Endothelial cell of umbilical vein (primary cell): Measurements from ENCODE around the gene BTBD19. TPM values are rescaled to one million over a fixed set of nuclear protein-coding genes. Genes with fewer than 3 reads are reported as not detected.

Experiments
- BruUV-seq: library from RNA; stranded (reverse); fragments of 400-500 nt; replicated peaks from 2 replicates; lab custom pipeline; 2021; lab: Mats Ljungman, UMichigan
- CTCF ChIA-PET: fragments of 300-600, 350-600 bp; sonication (Branson Sonifier 250); formaldehyde crosslinking; loops from one replicate; lab custom pipeline; 2021; ENCODE audit warnings: antibody characterized with exemption, inconsistent platforms; lab: Charles Lee
- POLR2A ChIA-PET: fragments of 300-600, 350-600 bp; sonication (Branson Sonifier 250); formaldehyde crosslinking; loops from one replicate; lab custom pipeline; 2021; ENCODE audit warnings: antibody characterized with exemption, inconsistent platforms; lab: Charles Lee
- DNase-seq: peaks from one replicate; pipeline ENCODE4 v3.0.0-alpha.2; 2011; ENCODE audit warnings: low read depth, low spot score
- FAIRE-seq: peaks from 2 replicates; lab custom pipeline; 2011; peaks lifted over from hg19 to GRCh38; lab: Jason Lieb, UNC
- H2AFZ ChIP-seq: 2 replicates; pipeline ENCODE4 v1.6.0; 2012; ENCODE audit warnings: low read depth, low read length, control low read depth, inconsistent platforms
- H3K27ac ChIP-seq: 2 replicates; pipeline ENCODE4 v1.5.1; 2011; ENCODE audit warnings: low read depth, mild to moderate bottlenecking, control low read depth, low read length, moderate library complexity; ENCODE audit not compliant: insufficient read depth
- H3K27me3 ChIP-seq, 2 experiments: 2 replicates each; pipeline versions ENCODE4 v1.6.0 to v1.6.1; 2011; ENCODE audit warnings: low read length in 2 of 2, mixed read lengths in 1 of 2; ENCODE audit not compliant: control insufficient read depth in 2 of 2, insufficient read depth in 2 of 2
- H3K36me3 ChIP-seq, 2 experiments: 2 replicates in 1 of 2; 3 replicates in 1 of 2; pipeline ENCODE4 v1.5.1; 2011; ENCODE audit warnings: low read length in 2 of 2, mild to moderate bottlenecking in 1 of 2, moderate library complexity in 1 of 2; ENCODE audit not compliant: control insufficient read depth in 2 of 2, insufficient read depth in 2 of 2; ENCODE audit errors: extremely low read depth in 1 of 2
- H3K4me1 ChIP-seq: 3 replicates; pipeline ENCODE4 v1.5.1; 2011; ENCODE audit warnings: mild to moderate bottlenecking, low read length; ENCODE audit not compliant: control insufficient read depth, insufficient read depth; ENCODE audit errors: extremely low read depth
- H3K4me2 ChIP-seq: 2 replicates; pipeline ENCODE4 v1.6.1; 2011; ENCODE audit warnings: low read length, control low read depth, mixed read lengths; ENCODE audit not compliant: insufficient read depth
- H3K4me3 ChIP-seq, 3 experiments: fragments of 200-600 bp in 1 of 3; sonication (generic), shearing (Covaris generic) in 1 of 3; replicated peaks in 1 of 3; 2 replicates each; pipeline ENCODE4 v1.5.1; 2011 to 2016; ENCODE audit warnings: control low read depth in 3 of 3, low read length in 3 of 3, mild to moderate bottlenecking in 2 of 3, inconsistent platforms in 1 of 3, low read depth in 1 of 3, moderate library complexity in 1 of 3; ENCODE audit not compliant: insufficient read depth in 1 of 3
- H3K79me2 ChIP-seq: 2 replicates; pipeline ENCODE4 v1.6.0; 2012; ENCODE audit warnings: low read length, inconsistent platforms; ENCODE audit not compliant: control insufficient read depth, insufficient read depth
- H3K9ac ChIP-seq: replicated peaks from 2 replicates; pipeline ENCODE3; 2011; ENCODE audit warnings: low read length, control low read depth; ENCODE audit not compliant: insufficient read depth; ENCODE audit errors: extremely low read depth
- H3K9me1 ChIP-seq: replicated peaks from 3 replicates; pipeline ENCODE4 v1.6.0; 2011; ENCODE audit warnings: mild to moderate bottlenecking, low read length; ENCODE audit not compliant: control insufficient read depth, insufficient read depth; ENCODE audit errors: extremely low read depth
- H3K9me3 ChIP-seq: replicated peaks from 2 replicates; pipeline ENCODE4 v1.5.1; 2012; ENCODE audit warnings: low read length, inconsistent platforms; ENCODE audit not compliant: control insufficient read depth, insufficient read depth
- H4K20me1 ChIP-seq: replicated peaks from 2 replicates; pipeline ENCODE3; 2011; ENCODE audit warnings: mild to moderate bottlenecking, low read length; ENCODE audit not compliant: control insufficient read depth, insufficient read depth; ENCODE audit errors: extremely low read depth
- CTCF ChIP-seq, 2 donors: IDR thresholded peaks; 1 replicate in 1 of 2; 2 replicates in 1 of 2; pipeline ENCODE4 v1.5.1; 2011; ENCODE audit warnings: low read length in 2 of 2, mild to moderate bottlenecking in 2 of 2, moderate library complexity in 2 of 2, control low read depth in 1 of 2, inconsistent platforms in 1 of 2, low read depth in 1 of 2; ENCODE audit not compliant: insufficient read depth in 1 of 2; ENCODE audit errors: extremely low read depth in 1 of 2
- EZH2 ChIP-seq: IDR thresholded peaks from 2 replicates; pipeline ENCODE4 v1.6.1; 2012; ENCODE audit warnings: borderline replicate concordance, low read depth, mild to moderate bottlenecking, moderate library complexity, low read length, inconsistent platforms; ENCODE audit not compliant: severe bottlenecking
- FOS ChIP-seq: IDR thresholded peaks from 2 replicates; pipeline ENCODE4 v1.6.1; 2011; ENCODE audit warnings: mild to moderate bottlenecking, low read length, moderate library complexity, borderline replicate concordance; ENCODE audit not compliant: insufficient read depth
- GATA2 ChIP-seq: IDR thresholded peaks from 2 replicates; pipeline ENCODE4 v1.7.0; 2011; ENCODE audit warnings: low read depth, mild to moderate bottlenecking, moderate library complexity, mixed read lengths, low read length; ENCODE audit not compliant: insufficient read length, insufficient read depth
- JUN ChIP-seq: IDR thresholded peaks from 2 replicates; pipeline ENCODE4 v1.6.1; 2011; ENCODE audit warnings: borderline replicate concordance, low read depth; ENCODE audit not compliant: insufficient read length, insufficient read depth
- MAX ChIP-seq: IDR thresholded peaks from 2 replicates; pipeline ENCODE4 v1.6.1; 2011; ENCODE audit not compliant: insufficient read depth, insufficient read length
- MYC ChIP-seq: IDR thresholded peaks from one replicate; pipeline ENCODE4 v1.6.1; 2011; ENCODE audit warnings: mild to moderate bottlenecking, low read depth, low read length
- POLR2A ChIP-seq: IDR thresholded peaks from 2 replicates; pipeline ENCODE4 v1.6.1; 2012; ENCODE audit warnings: low read depth, mild to moderate bottlenecking, control low read depth, low read length
- POLR2AphosphoS5 ChIP-seq: IDR thresholded peaks from 2 replicates; pipeline ENCODE4 v1.6.1; 2012; ENCODE audit warnings: low read depth, mild to moderate bottlenecking, control low read depth, low read length, moderate library complexity; ENCODE audit not compliant: insufficient read depth
- dilution Hi-C: fragments of 300-500 bp; cut with MboI; formaldehyde crosslinking; loops from one replicate; pipeline ENCODE4 v1.15.0; 2019; ENCODE audit warnings: low sequenced_read_pairs; ENCODE audit not compliant: extremely low pct_ligation_motif_present
- intact Hi-C: fragments of 100-400 bp; cut with micrococcal nuclease; formaldehyde crosslinking; loops from one replicate; pipeline ENCODE4 v1.10.0; 2022
- polyA plus RNA-seq, 4 experiments: library from polyadenylated mRNA; depleted of rRNA in 3 of 4; stranded (reverse) in 3 of 4; unstranded in 1 of 4; fragments of >200 nt; gene quantifications; 2 replicates each; pipeline versions ENCODE4 v1.2.1 to v1.2.3, GENCODE V29; 2011 to 2012; ENCODE audit warnings: missing spikeins in 1 of 4
- total RNA-seq: library from RNA; stranded (reverse); gene quantifications from 2 replicates; pipeline ENCODE4 v1.2.3, GENCODE V29; 2021

BTBD19 gene
- total and polyA plus RNA-seq, 2 donors (not counting 3 experiments of a cell fraction or from before 2014, with no cell fraction given): 69.9 to 97.9 TPM

- Histone ChIP-seq H3K9ac (no peak overlapping the region), H4K20me1 (no peaks in the 10 kb centered on the region), H2AFZ (no peak overlapping the region), H3K9me1 (no peaks in the 10 kb centered on the region), H3K4me1 (no peaks in the 10 kb centered on the region), H3K36me3 (peaks cover 0 to 3% of the 10 kb centered on the region in 2 experiments), H3K27me3 (no peaks in the 10 kb centered on the region), H3K4me2 (no peak overlapping the region), H3K9me3 (no peaks in the 10 kb centered on the region), H3K79me2 (no peaks in the 10 kb centered on the region), H3K4me3 (no peak overlapping the region), H3K27ac (no peak overlapping the region)
- CTCF ChIA-PET: no interaction called here
- intact Hi-C loops (no loop called here), dilution Hi-C loops (no loop called here)
- no peak for FAIRE-seq
- POLR2A ChIA-PET: no interaction called here
- TF ChIP-seq POLR2AphosphoS5 (no peak), MYC (no peak), GATA2 (no peak), FOS (no peak), EZH2 (no peak), CTCF (IDR thresholded peaks at IDR 0.05; ENCODE audit: extremely low read depth in 1 of 2, insufficient read depth in 1 of 2, low read depth in 1 of 2, low read length in 2 of 2) (no peak), JUN (no peak), POLR2A (no peak), MAX (no peak)
- no TSS peak for BruUV-seq
- DNase-seq: no peak
These were observed 49.1 kb downstream of the BTBD19 start for GRCh38 chr1:44857446-44857845.
